ENCODE results near the gene TREH. TPM values are rescaled to one million over a fixed set of nuclear protein-coding genes. Genes with fewer than 3 reads are reported as not detected.

Gene TREH
- polyA plus RNA-seq, 1 donor from 2014 or later = 0.12 TPM

DNA sequence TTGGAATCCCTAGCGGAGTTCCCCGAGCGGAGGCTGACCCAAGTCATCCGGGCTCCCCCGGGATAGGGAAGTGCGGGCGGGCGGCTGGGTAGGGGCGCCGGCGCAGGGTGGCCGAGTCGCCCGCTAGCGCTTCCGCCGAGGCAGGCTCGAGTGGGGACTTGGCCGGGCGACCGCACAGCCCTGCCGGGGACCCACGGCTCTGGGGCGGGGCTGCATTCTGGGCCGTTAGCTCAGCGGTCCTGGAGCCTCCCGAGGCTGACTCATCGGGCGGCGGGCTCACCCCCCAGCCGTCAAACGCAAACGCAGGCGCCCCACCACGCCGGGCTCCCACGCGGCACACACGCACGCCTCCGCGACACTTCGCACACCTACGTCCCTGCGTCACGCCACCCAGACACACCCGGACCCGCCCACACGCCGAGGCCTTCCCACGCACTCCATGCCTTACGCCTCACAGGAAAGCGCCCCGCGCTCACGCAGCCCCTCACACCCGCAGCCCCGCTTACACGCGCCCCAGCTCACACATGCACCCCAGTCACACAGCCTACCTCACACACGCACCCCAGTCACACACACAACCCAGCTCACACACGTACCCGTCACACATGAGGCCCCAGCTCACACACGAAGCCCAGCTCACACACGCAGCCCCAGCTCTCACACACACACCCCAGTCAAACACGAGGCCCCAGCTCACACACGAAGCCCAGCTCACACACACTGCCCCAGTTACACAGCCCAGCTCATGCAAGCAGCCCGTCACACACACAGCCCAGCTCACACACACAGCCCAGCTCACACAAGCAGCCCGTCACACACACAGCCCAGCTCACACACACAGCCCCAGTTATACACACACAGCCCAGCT is 70.9 kb downstream of the TREH start:
- Histone ChIP-seq H3K9me2 (ENCODE audit: insufficient read depth, low read length) (no peaks in the 10 kb centered on the region), H3K9me3 (ENCODE audit: low read length) (no peaks in the 10 kb centered on the region), H3K27ac (ENCODE audit: low read length) (no peak overlapping the region), H3F3A (ENCODE audit: insufficient read depth, low read length, poor library complexity, severe bottlenecking) (no peaks in the 10 kb centered on the region), H2AFZ (ENCODE audit: low read depth, low read length) (no peak overlapping the region), H3K79me2 (replicated peaks; ENCODE audit: insufficient read depth, low read length) (no peaks in the 10 kb centered on the region), H3K4me3 (ENCODE audit: low read length) (peak overlapping the region; percentile 47), H4K20me1 (ENCODE audit: insufficient read depth) (no peaks in the 10 kb centered on the region), H3K4me2 (ENCODE audit: low read length) (no peak overlapping the region), H3K27me3 (ENCODE audit: insufficient read depth, low read depth, low read length) (peaks cover 48% of the 10 kb centered on the region), H3K9ac (ENCODE audit: low read length) (no peak overlapping the region), H3K36me3 (ENCODE audit: insufficient read depth, low read length) (no peaks in the 10 kb centered on the region)
- TF ChIP-seq EZH2 (IDR thresholded peaks at IDR 0.05; ENCODE audit: borderline replicate concordance, insufficient read depth, low read length, poor library complexity, severe bottlenecking) (no peak), POLR2AphosphoS5 (IDR thresholded peaks at IDR 0.05) (no peak), RAD21 (conservative IDR thresholded peaks at IDR 0.05) (no peak), MXI1 (conservative IDR thresholded peaks at IDR 0.05; ENCODE audit: poor library complexity, severe bottlenecking) (no peak), SMC3 (conservative IDR thresholded peaks at IDR 0.05; ENCODE audit: poor library complexity) (no peak), EP300 (conservative IDR thresholded peaks at IDR 0.05; ENCODE audit: poor library complexity, severe bottlenecking) (no peak), TAF1 (IDR thresholded peaks at IDR 0.05; ENCODE audit: low read depth) (no peak)
- TF ChIP-seq, protein P1, sequence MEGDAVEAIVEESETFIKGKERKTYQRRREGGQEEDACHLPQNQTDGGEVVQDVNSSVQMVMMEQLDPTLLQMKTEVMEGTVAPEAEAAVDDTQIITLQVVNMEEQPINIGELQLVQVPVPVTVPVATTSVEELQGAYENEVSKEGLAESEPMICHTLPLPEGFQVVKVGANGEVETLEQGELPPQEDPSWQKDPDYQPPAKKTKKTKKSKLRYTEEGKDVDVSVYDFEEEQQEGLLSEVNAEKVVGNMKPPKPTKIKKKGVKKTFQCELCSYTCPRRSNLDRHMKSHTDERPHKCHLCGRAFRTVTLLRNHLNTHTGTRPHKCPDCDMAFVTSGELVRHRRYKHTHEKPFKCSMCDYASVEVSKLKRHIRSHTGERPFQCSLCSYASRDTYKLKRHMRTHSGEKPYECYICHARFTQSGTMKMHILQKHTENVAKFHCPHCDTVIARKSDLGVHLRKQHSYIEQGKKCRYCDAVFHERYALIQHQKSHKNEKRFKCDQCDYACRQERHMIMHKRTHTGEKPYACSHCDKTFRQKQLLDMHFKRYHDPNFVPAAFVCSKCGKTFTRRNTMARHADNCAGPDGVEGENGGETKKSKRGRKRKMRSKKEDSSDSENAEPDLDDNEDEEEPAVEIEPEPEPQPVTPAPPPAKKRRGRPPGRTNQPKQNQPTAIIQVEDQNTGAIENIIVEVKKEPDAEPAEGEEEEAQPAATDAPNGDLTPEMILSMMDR (IDR thresholded peaks at IDR 0.05; ENCODE audit: poor library complexity, severe bottlenecking) = no peak
- TF ChIP-seq, protein P2, sequence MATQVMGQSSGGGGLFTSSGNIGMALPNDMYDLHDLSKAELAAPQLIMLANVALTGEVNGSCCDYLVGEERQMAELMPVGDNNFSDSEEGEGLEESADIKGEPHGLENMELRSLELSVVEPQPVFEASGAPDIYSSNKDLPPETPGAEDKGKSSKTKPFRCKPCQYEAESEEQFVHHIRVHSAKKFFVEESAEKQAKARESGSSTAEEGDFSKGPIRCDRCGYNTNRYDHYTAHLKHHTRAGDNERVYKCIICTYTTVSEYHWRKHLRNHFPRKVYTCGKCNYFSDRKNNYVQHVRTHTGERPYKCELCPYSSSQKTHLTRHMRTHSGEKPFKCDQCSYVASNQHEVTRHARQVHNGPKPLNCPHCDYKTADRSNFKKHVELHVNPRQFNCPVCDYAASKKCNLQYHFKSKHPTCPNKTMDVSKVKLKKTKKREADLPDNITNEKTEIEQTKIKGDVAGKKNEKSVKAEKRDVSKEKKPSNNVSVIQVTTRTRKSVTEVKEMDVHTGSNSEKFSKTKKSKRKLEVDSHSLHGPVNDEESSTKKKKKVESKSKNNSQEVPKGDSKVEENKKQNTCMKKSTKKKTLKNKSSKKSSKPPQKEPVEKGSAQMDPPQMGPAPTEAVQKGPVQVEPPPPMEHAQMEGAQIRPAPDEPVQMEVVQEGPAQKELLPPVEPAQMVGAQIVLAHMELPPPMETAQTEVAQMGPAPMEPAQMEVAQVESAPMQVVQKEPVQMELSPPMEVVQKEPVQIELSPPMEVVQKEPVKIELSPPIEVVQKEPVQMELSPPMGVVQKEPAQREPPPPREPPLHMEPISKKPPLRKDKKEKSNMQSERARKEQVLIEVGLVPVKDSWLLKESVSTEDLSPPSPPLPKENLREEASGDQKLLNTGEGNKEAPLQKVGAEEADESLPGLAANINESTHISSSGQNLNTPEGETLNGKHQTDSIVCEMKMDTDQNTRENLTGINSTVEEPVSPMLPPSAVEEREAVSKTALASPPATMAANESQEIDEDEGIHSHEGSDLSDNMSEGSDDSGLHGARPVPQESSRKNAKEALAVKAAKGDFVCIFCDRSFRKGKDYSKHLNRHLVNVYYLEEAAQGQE (IDR thresholded peaks at IDR 0.05; ENCODE audit: borderline replicate concordance) = no peak

DNA sequence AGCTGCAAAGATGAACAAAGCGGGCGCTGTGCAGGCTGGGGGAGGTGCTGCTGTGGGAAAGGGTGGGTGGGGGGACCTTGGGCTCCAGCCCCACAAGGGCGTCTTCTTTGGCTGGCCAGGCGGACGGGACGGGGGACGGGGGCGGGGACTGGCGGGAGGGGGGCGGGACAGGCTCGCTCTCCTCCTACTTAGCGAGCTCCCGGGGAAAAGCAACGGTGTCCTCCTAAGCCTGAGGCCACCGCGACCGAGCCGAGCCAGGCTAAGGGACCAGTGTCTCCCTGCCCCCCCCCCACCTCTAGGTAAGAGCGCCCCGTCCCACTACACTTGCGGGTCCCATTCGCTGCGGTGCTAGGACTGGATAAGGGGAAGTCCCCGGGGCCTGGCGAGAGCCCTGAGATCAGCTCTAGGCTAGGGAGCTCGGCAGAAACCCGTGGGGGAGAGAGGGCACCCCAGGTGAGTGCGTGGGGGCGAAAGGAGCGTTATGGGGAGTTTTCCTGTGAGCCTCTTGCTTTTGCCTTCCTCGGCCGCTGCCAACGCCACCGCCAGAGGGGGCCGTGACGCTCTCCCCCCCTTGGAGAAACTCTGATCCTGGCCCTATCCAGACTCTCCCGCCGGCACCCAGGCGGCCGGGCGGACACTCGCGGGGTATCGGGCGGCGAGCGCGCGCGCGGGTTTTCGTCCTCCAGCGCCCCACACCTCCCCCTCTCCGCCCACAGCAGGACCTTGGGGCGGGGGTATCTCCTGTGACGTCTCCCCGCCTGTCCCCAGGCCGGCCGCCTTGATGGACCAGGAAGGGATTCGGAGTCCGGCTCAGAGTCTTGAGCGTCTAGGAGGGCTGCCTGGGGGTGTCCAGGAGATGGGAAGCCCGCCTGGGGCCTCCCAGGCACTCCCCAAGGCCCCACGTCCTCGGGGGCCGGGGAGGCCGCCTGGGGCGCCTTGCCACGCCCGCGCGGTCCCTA is 71.8 kb downstream of the TREH start, which contains the start of gene PHLDB1:
PHLDB1 (plus strand) TSS at position 215 of the 959 bp plus-strand sequence. CDS start 6,222 bp downstream, outside the sequence.
- Histone ChIP-seq H3K9ac (ENCODE audit: low read length) (no peak within 1 kb of the TSS), H3K9me3 (ENCODE audit: low read length) (no peaks in the 10 kb centered on the region), H4K20me1 (ENCODE audit: insufficient read depth) (no peaks in the 10 kb centered on the region), H3K9me2 (ENCODE audit: insufficient read depth, low read length) (no peaks in the 10 kb centered on the region), H3K4me3 (ENCODE audit: low read length) (peak within 1 kb of the TSS; percentile 47), H3K27me3 (ENCODE audit: insufficient read depth, low read depth, low read length) (peaks cover 48% of the 10 kb centered on the region), H3K4me2 (ENCODE audit: low read length) (no peak within 1 kb of the TSS), H3K27ac (ENCODE audit: low read length) (no peak within 1 kb of the TSS), H2AFZ (ENCODE audit: low read depth, low read length) (no peak within 1 kb of the TSS), H3K79me2 (replicated peaks; ENCODE audit: insufficient read depth, low read length) (no peaks in the 10 kb centered on the region), H3K36me3 (ENCODE audit: insufficient read depth, low read length) (no peaks in the 10 kb centered on the region), H3F3A (ENCODE audit: insufficient read depth, low read length, poor library complexity, severe bottlenecking) (no peaks in the 10 kb centered on the region)
- TF ChIP-seq, protein P1 (IDR thresholded peaks at IDR 0.05; ENCODE audit: poor library complexity, severe bottlenecking) = peak; percentile 37
- no peak for TF ChIP-seq POLR2AphosphoS5 (IDR thresholded peaks at IDR 0.05)
